Inflammatory macrophage treated with lipopolysaccharide for 4 hours (primary cell): ENCODE results near the gene OVOL1.
A peak's percentile ranks its signal among the peaks of the same experiment; 100 is the strongest.
"Not testable (repeated sequence)": the region's sequence is repeated elsewhere in the genome, so short reads cannot be mapped to it uniquely, and the experiment has no call there.

Source experiments
- DNase-seq: peaks from one replicate; pipeline ENCODE4 v3.0.0-alpha.2; 2020

The OVOL1 gene

DNA sequence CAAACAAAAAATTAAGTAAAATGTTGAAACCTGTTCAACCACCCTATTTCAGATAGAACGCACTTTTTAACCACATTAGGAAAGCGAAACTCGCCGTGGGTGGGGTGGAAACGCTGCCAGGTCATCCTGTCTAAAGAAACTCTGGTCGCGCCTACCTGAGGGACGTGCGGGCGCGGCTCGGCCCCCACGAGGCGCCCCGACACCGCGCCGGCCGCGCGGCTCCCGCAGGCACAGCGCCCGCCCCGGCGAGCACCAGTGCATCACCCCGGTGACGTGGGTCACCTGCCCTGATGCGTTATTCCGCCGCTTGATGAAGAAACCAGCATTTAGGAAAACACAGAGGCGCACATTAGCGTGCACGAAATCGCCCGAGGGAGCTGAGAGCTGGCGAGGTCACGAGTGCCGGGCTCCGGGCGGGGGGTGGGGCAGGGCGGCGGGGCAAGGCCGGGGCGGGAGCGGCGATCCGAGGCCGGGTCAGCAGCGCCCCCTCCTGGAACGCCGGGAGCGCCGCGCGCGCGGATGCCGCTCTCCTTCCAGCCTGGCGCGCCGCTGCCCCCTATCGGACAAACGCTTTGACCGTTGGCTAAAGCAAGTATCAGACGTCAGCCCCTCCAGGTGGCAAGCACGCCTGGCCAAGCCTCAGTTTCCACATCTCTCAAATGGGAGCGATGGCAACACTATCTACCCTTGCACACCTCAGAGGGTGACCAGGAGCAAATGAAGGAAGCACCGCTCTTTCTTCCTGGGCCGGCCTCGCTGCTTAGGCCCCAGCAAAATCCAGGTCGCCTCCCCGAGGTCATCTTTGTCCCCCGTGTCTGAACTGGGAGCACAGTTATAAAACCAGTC lies 31.2 kb downstream of the OVOL1 start:
- peak; percentile 93 for DNase-seq

DNA sequence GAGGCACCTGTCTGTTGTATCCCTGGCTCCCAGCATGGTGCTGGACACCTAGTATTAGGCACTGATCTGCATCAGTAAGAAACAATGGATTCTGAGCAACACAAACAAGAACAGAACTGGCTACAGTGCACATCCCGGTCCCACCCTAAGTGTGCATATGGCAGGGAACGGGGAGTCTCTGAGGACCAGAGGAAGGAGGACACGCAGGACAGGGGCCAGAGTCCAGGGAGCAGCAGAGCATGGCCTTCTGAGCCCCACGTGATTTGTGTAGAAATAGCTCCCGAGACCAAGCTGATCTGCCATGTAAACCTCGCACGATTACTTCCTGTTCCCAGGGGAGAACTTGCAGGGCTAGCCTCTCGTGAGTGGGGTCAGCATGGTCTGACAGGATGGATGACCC lies 34.2 kb downstream of the OVOL1 start:
- peak; percentile 63 for DNase-seq

DNA sequence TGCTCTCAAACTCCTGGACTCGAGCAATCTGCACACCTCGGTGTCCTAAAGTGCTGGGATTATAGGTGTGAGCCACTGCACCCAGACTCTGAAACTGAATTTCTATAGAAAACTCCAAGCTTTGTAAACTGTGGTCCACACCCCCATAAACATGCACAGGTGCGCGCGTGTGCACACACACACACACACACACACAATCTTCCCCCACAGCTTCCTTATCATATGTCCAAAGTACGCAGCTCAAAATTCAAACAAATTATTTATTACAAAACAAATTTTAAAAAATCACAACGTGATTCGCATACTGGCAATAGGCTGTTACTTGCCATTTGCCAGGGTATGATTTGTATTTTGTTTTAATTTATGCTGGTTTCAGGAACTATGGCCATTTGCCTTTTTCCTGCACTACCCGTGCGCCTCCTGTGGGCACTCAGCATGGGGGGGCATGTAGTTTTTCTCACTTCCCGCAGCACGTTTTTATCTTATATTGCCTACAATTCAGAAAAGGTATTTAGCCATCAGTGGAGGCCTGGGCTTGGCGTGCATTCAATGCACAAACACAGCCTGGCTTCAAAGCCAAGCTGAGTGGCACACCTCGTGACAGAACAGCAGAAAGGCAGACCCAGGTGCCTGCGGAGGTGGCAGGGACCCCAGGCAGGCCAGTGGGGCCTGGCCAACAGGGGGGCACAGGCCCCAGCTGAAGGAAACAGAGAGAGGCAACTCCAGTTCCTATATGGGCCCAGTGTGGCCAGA lies 36.1 kb downstream of the OVOL1 start:
- DNase-seq, result no peak

DNA sequence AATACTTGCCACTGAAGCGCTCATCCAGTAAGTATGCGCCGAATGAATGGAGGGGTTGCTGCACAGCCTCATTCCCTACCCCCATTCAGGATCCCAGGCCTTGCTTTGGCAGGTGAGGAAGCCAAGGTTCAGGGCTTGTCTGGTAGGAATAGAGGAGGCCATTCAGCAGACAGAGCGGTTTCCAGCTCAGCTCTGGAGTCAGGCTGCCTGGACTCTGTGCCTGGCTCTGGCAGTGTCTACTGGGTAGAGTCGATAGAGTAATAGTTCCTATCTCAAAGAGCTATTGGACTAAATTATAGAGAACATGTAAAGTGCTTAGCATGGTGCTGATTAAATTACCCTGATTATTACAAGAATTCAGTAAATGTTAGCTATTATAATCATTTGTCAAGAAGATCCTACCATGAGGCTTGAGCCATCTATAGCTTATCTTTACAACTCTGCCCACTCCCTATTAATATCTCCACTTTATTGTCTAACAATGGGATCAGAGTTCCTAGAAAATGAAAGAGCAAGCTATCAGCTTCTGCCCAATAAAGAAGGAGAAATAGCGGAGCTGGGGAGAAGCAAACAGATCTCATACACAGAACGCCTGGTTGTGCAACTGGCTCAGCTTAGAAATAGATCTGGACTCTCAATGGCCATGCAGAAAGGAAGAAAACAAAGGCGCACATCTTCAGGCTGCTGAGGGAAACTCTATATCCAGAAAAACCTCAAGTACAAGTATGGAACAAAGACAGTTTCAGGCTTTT lies 40.3 kb downstream of the OVOL1 start:
- no peak for DNase-seq

DNA sequence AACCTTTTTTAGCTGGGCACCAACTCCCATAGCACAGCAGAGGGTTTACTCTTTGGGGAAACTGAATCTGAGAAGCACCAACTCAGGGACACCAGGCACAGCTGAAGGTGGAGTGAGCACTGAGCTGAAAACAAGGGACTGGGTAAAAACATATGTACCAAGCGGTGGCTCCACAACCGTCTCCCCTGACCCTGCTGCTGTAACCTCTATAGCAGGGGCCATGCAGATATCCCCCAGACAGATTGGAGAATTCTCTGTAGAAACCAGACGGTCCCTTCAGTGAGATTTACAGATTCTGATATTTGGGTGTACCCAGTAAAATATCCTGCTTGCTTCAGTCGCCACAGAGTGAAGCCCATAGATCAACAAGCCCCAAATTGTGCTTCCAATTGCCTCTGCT lies 42.6 kb downstream of the OVOL1 start:
- DNase-seq, result no peak

DNA sequence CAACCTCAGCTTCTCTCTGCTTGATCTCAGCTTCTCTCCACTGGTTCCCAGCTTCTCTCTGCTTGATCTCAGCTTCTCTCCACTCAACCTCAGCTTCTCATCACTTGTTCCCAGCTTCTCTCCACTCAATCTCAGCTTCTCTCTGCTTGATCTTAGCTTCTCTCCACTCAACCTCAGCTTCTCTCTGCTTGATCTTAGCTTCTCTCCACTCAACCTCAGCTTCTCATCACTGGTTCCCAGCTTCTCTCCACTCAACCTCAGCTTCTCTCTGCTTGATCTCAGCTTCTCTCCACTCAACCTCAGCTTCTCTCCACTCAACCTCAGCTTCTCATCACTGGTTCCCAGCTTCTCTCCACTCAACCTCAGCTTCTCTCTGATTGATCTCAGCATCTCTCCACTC lies 45.4 kb downstream of the OVOL1 start:
- DNase-seq, result not testable (repeated sequence)

DNA sequence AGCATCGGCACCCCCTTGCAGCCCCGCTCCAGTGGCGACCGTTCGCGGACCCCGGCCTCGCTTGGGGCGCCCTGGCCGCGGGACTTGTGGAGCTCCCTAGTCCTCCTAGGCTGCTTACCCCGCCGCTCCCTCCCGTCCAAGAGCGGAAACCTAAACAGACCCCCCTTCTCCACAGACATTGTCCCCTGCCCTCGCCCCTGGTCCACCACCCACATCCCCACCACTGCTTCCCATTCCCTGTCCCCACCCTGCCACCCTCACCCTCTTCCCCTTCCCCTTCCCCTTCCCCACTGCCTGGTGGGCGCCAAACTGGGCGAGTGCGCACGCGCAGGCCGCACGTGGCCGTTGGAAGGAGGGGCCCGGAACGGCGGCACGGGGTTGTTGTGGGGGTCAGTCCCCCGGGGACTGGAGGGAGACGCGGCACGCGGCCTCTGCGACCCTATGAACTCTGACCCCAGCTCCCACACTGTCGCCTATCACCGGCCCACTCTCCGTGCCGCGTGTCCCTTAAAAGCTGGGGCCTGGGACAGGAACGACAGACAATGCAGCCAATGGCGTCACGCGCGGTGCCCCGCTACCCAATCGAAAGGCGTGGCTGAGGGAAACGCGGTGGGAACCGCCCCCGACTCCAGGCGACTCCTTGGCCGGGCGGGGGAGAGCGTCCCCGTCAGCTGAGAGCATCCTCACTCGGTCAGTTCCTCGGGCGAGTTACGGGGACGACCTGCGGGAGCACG lies 46.6 kb downstream of the OVOL1 start, which contains the start of gene SNX32:
Gene SNX32 (plus strand): TSS at position 667 of the 734 bp plus-strand sequence. CDS start 103 bp downstream, outside the sequence.
- DNase-seq, result peak; percentile 91

DNA sequence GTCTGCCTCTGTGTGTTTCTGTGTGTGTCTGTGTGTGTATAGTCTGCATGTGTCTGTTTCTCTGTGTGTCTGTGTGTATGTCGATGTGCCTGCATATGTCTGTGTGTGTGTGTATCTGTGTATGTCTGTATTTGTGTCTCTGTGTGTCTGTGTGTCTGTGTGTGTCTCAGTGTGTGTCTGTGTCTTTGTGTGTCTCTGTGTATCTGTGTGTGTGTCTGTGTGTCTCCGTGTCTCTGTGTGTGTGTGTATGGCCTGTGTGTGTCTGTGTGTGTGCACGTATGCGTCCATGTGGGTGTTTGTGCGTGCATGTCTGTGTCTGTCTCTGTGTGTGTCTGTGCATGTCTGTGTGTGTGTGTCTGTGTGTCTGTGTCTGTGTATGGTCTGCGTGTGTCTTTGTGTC lies 47.3 kb downstream of the OVOL1 start:
- DNase-seq, result no peak

DNA sequence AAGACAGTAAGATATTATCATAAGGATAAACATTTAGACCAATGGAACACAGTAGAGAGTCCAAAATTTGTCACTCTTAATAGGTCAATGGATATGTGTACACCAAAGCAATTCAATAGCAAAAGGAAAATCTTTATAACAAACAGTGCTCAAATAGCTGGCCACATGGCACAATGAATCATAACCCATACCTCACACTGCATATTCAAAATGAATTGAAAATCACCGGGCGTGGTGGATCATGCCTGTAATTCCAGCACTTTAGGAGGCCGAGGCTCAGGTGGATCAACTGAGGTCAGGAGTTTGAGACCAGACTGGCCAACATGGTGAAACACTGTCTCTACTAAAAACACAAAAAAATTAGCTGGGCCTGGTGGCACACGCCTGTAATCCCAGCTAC lies 55.3 kb downstream of the OVOL1 start:
- DNase-seq, result no peak

DNA sequence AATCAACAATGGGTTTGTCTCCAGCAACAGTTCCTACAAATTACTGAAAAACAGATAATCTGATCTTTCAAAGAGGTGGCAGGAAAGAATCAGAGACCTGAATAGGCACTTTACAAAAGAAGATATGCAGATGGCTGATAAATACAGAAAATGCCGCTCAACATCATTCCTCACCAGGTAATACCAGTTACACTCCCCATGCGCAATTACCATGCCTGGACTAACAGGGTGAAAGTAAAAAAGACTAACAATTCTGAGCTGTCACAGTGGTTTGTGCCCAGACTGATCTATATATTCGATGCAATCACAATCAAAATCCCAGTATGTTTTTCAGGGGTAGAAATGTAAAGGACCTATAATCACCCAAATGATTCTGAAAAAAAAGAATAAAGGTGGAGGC lies 56.9 kb downstream of the OVOL1 start:
- no peak for DNase-seq

DNA sequence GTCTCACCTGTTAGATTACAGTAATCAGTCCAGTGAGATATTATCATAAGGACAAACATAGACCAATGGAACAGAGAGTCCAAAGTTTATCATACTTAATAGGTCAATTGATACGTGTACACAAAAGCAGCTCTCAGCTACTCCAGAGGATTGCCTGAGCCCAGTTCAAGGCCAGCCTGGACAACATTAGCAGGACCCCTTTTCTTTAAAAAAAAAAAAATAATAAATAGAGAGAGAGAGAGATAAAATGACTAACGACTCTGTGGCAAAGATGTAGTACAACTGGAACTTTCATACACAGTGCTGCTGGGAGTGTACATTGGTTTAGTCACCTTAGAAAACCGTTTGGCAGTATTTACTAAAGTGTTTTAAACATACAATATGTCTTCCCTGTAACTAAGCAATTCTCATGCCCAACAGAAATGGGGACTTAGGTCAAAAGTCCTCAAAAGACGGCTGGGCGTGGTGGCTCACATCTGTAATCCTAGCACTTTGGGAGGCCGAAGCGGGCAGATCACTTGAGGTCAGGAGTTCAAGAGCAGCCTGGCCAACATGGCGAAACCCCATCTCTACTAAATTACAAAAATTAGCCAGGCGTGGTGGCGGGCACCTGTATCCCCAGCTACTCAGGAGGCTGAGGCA lies 57.5 kb downstream of the OVOL1 start:
- no peak for DNase-seq
